IMR-90 (cell line): ENCODE measurements around the gene MXRA8. TPM values are rescaled to one million over a fixed set of nuclear protein-coding genes. Genes with fewer than 3 reads are reported as not detected.

Experiments
- ATAC-seq: fragments of 200-7000 bp; cut with Tn5 transposase; 2 replicates; pipeline ENCODE4 v1.9.1; 2020; ENCODE audit warnings: low read depth, mild to moderate bottlenecking, moderate library complexity
- BruUV-seq: library from RNA; stranded (reverse); fragments of 400-500 nt; replicated peaks from 2 replicates; lab custom pipeline; 2021; lab: Mats Ljungman, UMichigan
- CTCF ChIA-PET: fragments of 300-600 bp; formaldehyde crosslinking; extraction: SDS; loops from one replicate; lab custom pipeline; 2021; ENCODE audit warnings: antibody characterized with exemption; lab: Yijun Ruan, JAX
- POLR2A ChIA-PET: fragments of 300-600 bp; sonication (Branson Sonifier 250); formaldehyde crosslinking; loops from one replicate; lab custom pipeline; 2022; ENCODE audit warnings: antibody characterized with exemption; ENCODE audit not compliant: unreplicated experiment; lab: Charles Lee
- DNase-seq: peaks from one replicate; pipeline ENCODE4 v3.0.0; 2013
- H2AFZ ChIP-seq: replicated peaks from 2 replicates; pipeline ENCODE3; 2013; ENCODE audit warnings: low read length, mild to moderate bottlenecking; ENCODE audit not compliant: poor library complexity
- H2AK5ac ChIP-seq: 2 replicates; pipeline ENCODE4 v1.6.1; 2013; ENCODE audit warnings: low read depth, low read length, inconsistent platforms
- H2AK9ac ChIP-seq: replicated peaks from 2 replicates; pipeline ENCODE3; 2013; ENCODE audit warnings: mild to moderate bottlenecking, low read depth, low read length, moderate library complexity; ENCODE audit not compliant: poor library complexity
- H2BK120ac ChIP-seq: 2 replicates; pipeline ENCODE4 v1.6.1; 2013; ENCODE audit warnings: low read depth, low read length, inconsistent platforms
- H2BK15ac ChIP-seq: 3 replicates; pipeline ENCODE4 v1.6.1; 2013; ENCODE audit warnings: low read depth, low read length, inconsistent platforms
- H2BK20ac ChIP-seq: 2 replicates; pipeline ENCODE4 v1.6.1; 2013; ENCODE audit warnings: low read depth, mild to moderate bottlenecking, inconsistent platforms, low read length, moderate library complexity
- H2BK5ac ChIP-seq: 2 replicates; pipeline ENCODE4 v1.6.1; 2013; ENCODE audit warnings: mild to moderate bottlenecking, low read depth, low read length, inconsistent platforms; ENCODE audit not compliant: poor library complexity, severe bottlenecking
- H3K14ac ChIP-seq: replicated peaks from 2 replicates; pipeline ENCODE4 v1.6.1; 2013; ENCODE audit warnings: low read depth, low read length, inconsistent platforms
- H3K18ac ChIP-seq: 2 replicates; pipeline ENCODE4 v1.6.1; 2013; ENCODE audit warnings: low read depth, low read length, control low read depth
- H3K23ac ChIP-seq: 2 replicates; pipeline ENCODE4 v1.6.1; 2013; ENCODE audit warnings: low read depth, low read length, inconsistent platforms
- H3K27ac ChIP-seq: 2 replicates; pipeline ENCODE4 v1.5.1; 2013; ENCODE audit warnings: mild to moderate bottlenecking, control low read depth, low read length; ENCODE audit not compliant: insufficient read depth
- H3K27me3 ChIP-seq: 2 replicates; pipeline ENCODE4 v1.6.1; 2013; ENCODE audit warnings: low read length; ENCODE audit not compliant: control insufficient read depth, insufficient read depth
- H3K36me3 ChIP-seq: 2 replicates; pipeline ENCODE4 v1.6.1; 2013; ENCODE audit warnings: low read length, mixed read lengths; ENCODE audit not compliant: control insufficient read depth, insufficient read depth
- H3K4ac ChIP-seq: 2 replicates; pipeline ENCODE4 v1.6.1; 2013; ENCODE audit warnings: low read depth, low read length, inconsistent platforms
- H3K4me1 ChIP-seq: 2 replicates; pipeline ENCODE4 v1.6.1; 2013; ENCODE audit warnings: low read length, mixed read lengths; ENCODE audit not compliant: control insufficient read depth, insufficient read depth
- H3K4me2 ChIP-seq: 2 replicates; pipeline ENCODE4 v1.6.1; 2013; ENCODE audit warnings: low read depth, mild to moderate bottlenecking, control low read depth, low read length, moderate library complexity
- H3K4me3 ChIP-seq: 2 replicates; pipeline ENCODE4 v1.5.1; 2013; ENCODE audit warnings: low read depth, mild to moderate bottlenecking, control low read depth, low read length, moderate library complexity; ENCODE audit not compliant: insufficient read depth
- H3K56ac ChIP-seq: 2 replicates; pipeline ENCODE4 v1.6.1; 2013; ENCODE audit warnings: low read length, inconsistent platforms; ENCODE audit not compliant: insufficient read depth; ENCODE audit errors: extremely low read depth
- H3K79me1 ChIP-seq, 2 experiments: 2 replicates each; pipeline ENCODE4 v1.6.1; 2013; ENCODE audit warnings: low read length in 2 of 2, inconsistent platforms in 1 of 2, low read depth in 1 of 2
- H3K9ac ChIP-seq: 2 replicates; pipeline ENCODE4 v1.6.1; 2013; ENCODE audit warnings: low read depth, low read length, control low read depth
- H3K9me1 ChIP-seq: 2 replicates; pipeline ENCODE4 v1.6.1; 2013; ENCODE audit warnings: low read length, inconsistent platforms; ENCODE audit not compliant: insufficient read depth
- H3K9me3 ChIP-seq: 2 replicates; pipeline ENCODE4 v1.6.1; 2013; ENCODE audit warnings: low read length; ENCODE audit not compliant: control insufficient read depth, insufficient read depth
- H4K20me1 ChIP-seq: 2 replicates; pipeline ENCODE4 v1.6.1; 2013; ENCODE audit warnings: low read length, inconsistent platforms; ENCODE audit not compliant: insufficient read depth
- H4K5ac ChIP-seq: 2 replicates; pipeline ENCODE4 v1.6.1; 2013; ENCODE audit warnings: mild to moderate bottlenecking, low read depth, low read length, control low read depth
- H4K8ac ChIP-seq, 2 experiments: 2 replicates each; pipeline ENCODE4 v1.6.1; 2013; ENCODE audit warnings: low read depth in 2 of 2, low read length in 2 of 2, control low read depth in 1 of 2, inconsistent platforms in 1 of 2
- H4K91ac ChIP-seq: 2 replicates; pipeline ENCODE4 v1.6.1; 2013; ENCODE audit warnings: low read depth, low read length, inconsistent platforms; ENCODE audit not compliant: insufficient read depth
- BHLHE40 ChIP-seq: fragments of 150-350 bp; IDR thresholded peaks from 2 replicates; pipeline ENCODE4 v1.6.1; 2016; ENCODE audit warnings: mild to moderate bottlenecking, low read depth, low read length
- CEBPB ChIP-seq: IDR thresholded peaks from 2 replicates; pipeline ENCODE4 v1.6.1; 2012; ENCODE audit warnings: low read depth, low read length, improper control_type of control experiment
- CHD1 ChIP-seq: IDR thresholded peaks from 2 replicates; pipeline ENCODE4 v1.6.1; 2012; ENCODE audit warnings: low read depth, low read length, improper control_type of control experiment
- CTCF ChIP-seq: conservative IDR thresholded peaks from 2 replicates; pipeline ENCODE4 v1.5.1; 2012; ENCODE audit warnings: mild to moderate bottlenecking, low read depth, low read length, improper control_type of control experiment
- ELK1 ChIP-seq: fragments of 150-350 bp; IDR thresholded peaks from 2 replicates; pipeline ENCODE4 v1.6.1; 2016; ENCODE audit warnings: low read depth, mild to moderate bottlenecking, low read length, moderate library complexity, borderline replicate concordance
- FOS ChIP-seq: fragments of 150-350 bp; IDR thresholded peaks from 2 replicates; pipeline ENCODE4 v1.6.1; 2016; ENCODE audit warnings: low read depth, low read length
- MAFK ChIP-seq: IDR thresholded peaks from 2 replicates; pipeline ENCODE4 v1.6.1; 2012; ENCODE audit warnings: low read depth, low read length, improper control_type of control experiment
- MAZ ChIP-seq: IDR thresholded peaks from 2 replicates; pipeline ENCODE4 v1.6.1; 2012; ENCODE audit warnings: low read depth, mild to moderate bottlenecking, low read length, improper control_type of control experiment, moderate library complexity, borderline replicate concordance
- MXI1 ChIP-seq: IDR thresholded peaks from 2 replicates; pipeline ENCODE4 v1.6.1; 2012; ENCODE audit warnings: low read depth, mild to moderate bottlenecking, low read length, moderate library complexity, borderline replicate concordance
- NFE2L2 ChIP-seq: fragments of 150-350 bp; IDR thresholded peaks from 2 replicates; pipeline ENCODE4 v1.6.1; 2016; ENCODE audit warnings: low read depth, mild to moderate bottlenecking, low read length
- POLR2A ChIP-seq: IDR thresholded peaks from 2 replicates; pipeline ENCODE4 v1.6.1; 2012; ENCODE audit warnings: mild to moderate bottlenecking, low read depth, low read length
- RAD21 ChIP-seq: IDR thresholded peaks from 2 replicates; pipeline ENCODE4 v1.6.1; 2012; ENCODE audit warnings: low read length, improper control_type of control experiment
- RCOR1 ChIP-seq: IDR thresholded peaks from 2 replicates; pipeline ENCODE4 v1.6.1; 2012; ENCODE audit warnings: mild to moderate bottlenecking, low read length, improper control_type of control experiment; ENCODE audit not compliant: insufficient replicate concordance
- RFX5 ChIP-seq: IDR thresholded peaks from 2 replicates; pipeline ENCODE4 v1.8.0; 2012; ENCODE audit warnings: low read depth, mild to moderate bottlenecking, low read length, moderate library complexity
- SMC3 ChIP-seq: fragments of 150-350 bp; IDR thresholded peaks from 2 replicates; pipeline ENCODE4 v1.6.1; 2016; ENCODE audit warnings: low read depth, mild to moderate bottlenecking, antibody characterized with exemption, low read length, moderate library complexity
- WGBS, 2 experiments: methylation state at CpG; one replicate each; pipeline versions ENCODE4 v1.1.5 to v1.1.7; 2013; ENCODE audit warnings: missing lambda C conversion rate in 2 of 2; ENCODE audit not compliant: insufficient read length in 1 of 2; ENCODE audit errors: extremely low coverage in 2 of 2; 5-methylcytosine and 5-hydroxymethylcytosine counted together
- dilution Hi-C: fragments of 300-500 bp; cut with HindIII; formaldehyde crosslinking; loops from one replicate; pipeline ENCODE4 v1.14.3; 2018; ENCODE audit warnings: low sequenced_read_pairs; ENCODE audit not compliant: unreplicated experiment
- in situ Hi-C: fragments of 300-500 bp; cut with MboI; formaldehyde crosslinking; loops from 3 replicates; pipeline ENCODE4 v1.14.3; 2019; ENCODE audit warnings: low sequenced_read_pairs, inconsistent platforms, mixed read lengths
- intact Hi-C: fragments of 100-400 bp; cut with micrococcal nuclease; formaldehyde crosslinking; loops from 2 replicates; pipeline ENCODE4 v1.10.0; 2022
- polyA plus RNA-seq, 3 experiments: library from polyadenylated mRNA; depleted of rRNA; stranded (reverse); fragments of >200 nt; gene quantifications; 2 replicates each; pipeline ENCODE4 v1.2.3, GENCODE V29; 2012; ENCODE audit warnings: low replicate concordance in 1 of 3
- total RNA-seq: library from RNA; depleted of rRNA; stranded (reverse); fragments of >200 nt; gene quantifications from 2 replicates; pipeline ENCODE4 v1.2.3, GENCODE V29; 2012

The MXRA8 gene
- total and polyA plus RNA-seq, 2 of the 4 experiments (the other 2 are of a cell fraction) = 92.5 to 469 TPM

GRCh38 chr1:1376551-1377226 is 18.3 kb upstream of the MXRA8 start:
- CTCF ChIA-PET = no interaction called here
- Histone ChIP-seq H3K27ac (no peak overlapping the region), H2AK5ac (peak overlapping the region; percentile 96; the same call in 1 of the 2 replicates), H3K9me1 (0 out of 2 replicates have a peak, but pooled peaks cover 5% of the 10 kb centered on the region), H2BK20ac (no peak overlapping the region), H2BK5ac (no peak overlapping the region), H3K23ac (no peak overlapping the region), H4K5ac (0 out of 2 replicates have a peak overlapping the region, but pooled peaks have one; percentile 19), H3K14ac (no peak overlapping the region), H3K18ac (no peak overlapping the region), H3K56ac (no peak overlapping the region), H2AK9ac (no peak overlapping the region), H3K4ac (no peak overlapping the region), H3K4me2 (no peak overlapping the region), H4K20me1 (peaks cover 10% of the 10 kb centered on the region; the same call in 1 of the 2 replicates), H3K9me3 (no peaks in the 10 kb centered on the region), H4K8ac (peak overlapping the region; percentile 76 to 97; a peak in 2 of 4 replicates), H3K79me1 (peaks cover 3 to 40% of the 10 kb centered on the region in 2 experiments; a peak in 3 of 4 replicates), H3K27me3 (no peaks in the 10 kb centered on the region), H2BK15ac (no peak overlapping the region), H4K91ac (no peak overlapping the region), H3K9ac (no peak overlapping the region), H3K4me1 (peaks cover 10% of the 10 kb centered on the region), H3K4me3 (no peak overlapping the region), H2AFZ (no peak overlapping the region), H3K36me3 (peaks cover 11% of the 10 kb centered on the region), H2BK120ac (no peak overlapping the region)
- intact Hi-C loops = no loop called here
- 100% methylated on average over 1 of the region's 10 CpGs; no CpG with 5 or more reads in 1 of the 2 experiments for WGBS, 2 experiments
- dilution Hi-C loops = no loop called here
- DNase-seq (no peak), ATAC-seq (no peak)
- POLR2A ChIA-PET = no interaction called here
- no peak for TF ChIP-seq FOS
- no peak for TF ChIP-seq CHD1
- TF ChIP-seq RCOR1 = no peak
- TF ChIP-seq SMC3 = no peak
- TF ChIP-seq MXI1 = no peak
- no peak for TF ChIP-seq ELK1
- no peak for TF ChIP-seq MAZ
- no peak for TF ChIP-seq RAD21
- no peak for TF ChIP-seq NFE2L2
- TF ChIP-seq CTCF = no peak
- TF ChIP-seq CEBPB = no peak
- no peak for TF ChIP-seq POLR2A
- no peak for TF ChIP-seq BHLHE40
- TF ChIP-seq MAFK = no peak
- TF ChIP-seq RFX5 = no peak
- BruUV-seq = no TSS peak
- in situ Hi-C loops = no loop called here
